H1 (cell line): ENCODE measurements around the gene SRCIN1. TPM values are rescaled to one million over a fixed set of nuclear protein-coding genes. Genes with fewer than 3 reads are reported as not detected.

Experiments
- CTCF ChIA-PET: fragments of 300-600 bp; sonication (Branson Sonifier 250); formaldehyde crosslinking; loops from one replicate; lab custom pipeline; 2021; ENCODE audit not compliant: partially characterized antibody; lab: Charles Lee
- POLR2A ChIA-PET: fragments of 300-600 bp; sonication (Branson Sonifier 250); formaldehyde crosslinking; loops from one replicate; lab custom pipeline; 2021; ENCODE audit warnings: inconsistent platforms; ENCODE audit not compliant: partially characterized antibody; lab: Charles Lee
- DNase-seq, 2 experiments: peaks; one replicate each; pipeline versions ENCODE4 v3.0.0 to v3.0.0-alpha.2; 2010 to 2022; ENCODE audit warnings: low spot score in 2 of 2, low read depth in 1 of 2, mixed read lengths in 1 of 2
- FAIRE-seq: peaks from 2 replicates; lab custom pipeline; 2011; peaks lifted over from hg19 to GRCh38; lab: Jason Lieb, UNC
- H2AFZ ChIP-seq: 2 replicates; pipeline ENCODE4 v1.8.1; 2012; ENCODE audit warnings: low read length, inconsistent platforms
- H2AK5ac ChIP-seq: 2 replicates; pipeline ENCODE4 v1.6.1; 2013; ENCODE audit warnings: low read depth, low read length
- H2BK120ac ChIP-seq: replicated peaks from 2 replicates; pipeline ENCODE3; 2013; ENCODE audit warnings: low read depth, low read length, inconsistent platforms
- H2BK12ac ChIP-seq: 2 replicates; pipeline ENCODE4 v1.6.1; 2013; ENCODE audit warnings: low read depth, low read length
- H2BK15ac ChIP-seq: 2 replicates; pipeline ENCODE4 v1.6.1; 2013; ENCODE audit warnings: low read length
- H2BK20ac ChIP-seq: 2 replicates; pipeline ENCODE4 v1.6.1; 2013; ENCODE audit warnings: low read length
- H2BK5ac ChIP-seq: 2 replicates; pipeline ENCODE4 v1.6.1; 2013; ENCODE audit warnings: low read depth, low read length
- H3K14ac ChIP-seq: 2 replicates; pipeline ENCODE4 v1.6.1; 2013; ENCODE audit warnings: inconsistent platforms; ENCODE audit not compliant: insufficient read length
- H3K18ac ChIP-seq: 2 replicates; pipeline ENCODE4 v1.6.1; 2013; ENCODE audit warnings: low read length; ENCODE audit errors: extremely low read depth
- H3K23ac ChIP-seq: 2 replicates; pipeline ENCODE4 v1.6.1; 2013; ENCODE audit warnings: inconsistent platforms; ENCODE audit not compliant: insufficient read length
- H3K23me2 ChIP-seq: 2 replicates; pipeline ENCODE4 v1.6.1; 2013; ENCODE audit warnings: low read depth, low read length
- H3K27ac ChIP-seq: 2 replicates; pipeline ENCODE4 v1.6.1; 2011; ENCODE audit warnings: low read depth, low read length, inconsistent platforms
- H3K27me3 ChIP-seq, 4 experiments: replicated peaks in 1 of 4; 1 replicate in 1 of 4; 2 replicates in 3 of 4; pipeline versions ENCODE4 v1.6.1 to v1.8.1; 2011 to 2013; ENCODE audit warnings: low read length in 3 of 4, mild to moderate bottlenecking in 3 of 4, inconsistent platforms in 2 of 4, mixed read lengths in 2 of 4, moderate library complexity in 1 of 4; ENCODE audit not compliant: control insufficient read depth in 3 of 4, insufficient read depth in 3 of 4; ENCODE audit errors: extremely low read depth in 1 of 4
- H3K36me3 ChIP-seq, 4 experiments: 2 replicates each; pipeline versions ENCODE4 v1.6.1 to v1.8.1; 2011 to 2013; ENCODE audit warnings: mild to moderate bottlenecking in 4 of 4, low read length in 3 of 4, moderate library complexity in 2 of 4, control low read depth in 1 of 4, inconsistent platforms in 1 of 4; ENCODE audit not compliant: insufficient read depth in 4 of 4, control insufficient read depth in 2 of 4
- H3K4ac ChIP-seq: replicated peaks from 2 replicates; pipeline ENCODE3; 2013; ENCODE audit warnings: low read length, low read depth, mixed read lengths, inconsistent platforms; ENCODE audit not compliant: insufficient read length
- H3K4me1 ChIP-seq, 4 experiments: replicated peaks in 1 of 4; 1 replicate in 1 of 4; 2 replicates in 3 of 4; pipeline versions ENCODE4 v1.6.1 to v1.8.1; 2011 to 2013; ENCODE audit warnings: low read length in 3 of 4, inconsistent platforms in 2 of 4, mixed read lengths in 1 of 4; ENCODE audit not compliant: insufficient read depth in 4 of 4, control insufficient read depth in 3 of 4
- H3K4me2 ChIP-seq, 2 experiments: 2 replicates each; pipeline versions ENCODE4 v1.6.1 to v1.8.1; 2011 to 2013; ENCODE audit warnings: low read depth in 2 of 2, low read length in 2 of 2, control low read depth in 1 of 2, inconsistent platforms in 1 of 2, mild to moderate bottlenecking in 1 of 2; ENCODE audit not compliant: insufficient read depth in 1 of 2
- H3K4me3 ChIP-seq, 4 experiments: fragments of 200-600, 300-600 bp in 1 of 4; sonication (generic), shearing (Covaris generic), sonication (Bioruptor Twin) in 1 of 4; 2 replicates each; pipeline versions ENCODE4 v1.5.1 to v1.8.1; 2011 to 2016; ENCODE audit warnings: low read length in 4 of 4, low read depth in 3 of 4, control low read depth in 2 of 4, inconsistent platforms in 2 of 4, mild to moderate bottlenecking in 2 of 4, mixed read lengths in 1 of 4, moderate library complexity in 1 of 4; ENCODE audit not compliant: insufficient read depth in 2 of 4; ENCODE audit errors: extremely low read depth in 1 of 4
- H3K56ac ChIP-seq: replicated peaks from 2 replicates; pipeline ENCODE3; 2013; ENCODE audit warnings: low read depth, mild to moderate bottlenecking, mixed read lengths, low read length, inconsistent platforms; ENCODE audit not compliant: insufficient read length
- H3K79me1 ChIP-seq: 2 replicates; pipeline ENCODE4 v1.6.1; 2013; ENCODE audit warnings: low read depth, low read length, control low read depth
- H3K79me2 ChIP-seq, 2 experiments: 2 replicates each; pipeline versions ENCODE4 v1.6.1 to v1.8.1; 2012 to 2013; ENCODE audit warnings: low read length in 2 of 2, mild to moderate bottlenecking in 2 of 2, inconsistent platforms in 1 of 2; ENCODE audit not compliant: insufficient read depth in 2 of 2, control insufficient read depth in 1 of 2
- H3K9ac ChIP-seq, 4 experiments: replicated peaks in 1 of 4; 1 replicate in 1 of 4; 2 replicates in 3 of 4; pipeline versions ENCODE4 v1.6.1 to v1.8.1; 2011 to 2013; ENCODE audit warnings: low read depth in 3 of 4, low read length in 3 of 4, control low read depth in 2 of 4, mild to moderate bottlenecking in 2 of 4, moderate library complexity in 2 of 4, inconsistent platforms in 1 of 4; ENCODE audit errors: extremely low read depth in 1 of 4
- H3K9me3 ChIP-seq, 2 experiments: 2 replicates each; pipeline versions ENCODE4 v1.6.1 to v1.8.1; 2012 to 2013; ENCODE audit warnings: mild to moderate bottlenecking in 2 of 2, moderate library complexity in 2 of 2, control low read depth in 1 of 2, inconsistent platforms in 1 of 2, low read depth in 1 of 2, low read length in 1 of 2, mixed read lengths in 1 of 2; ENCODE audit not compliant: insufficient read depth in 2 of 2
- H4K20me1 ChIP-seq, 2 experiments: replicated peaks in 1 of 2; 2 replicates each; pipeline versions ENCODE3 to v1.8.1; 2011 to 2013; ENCODE audit warnings: inconsistent platforms in 2 of 2, low read length in 2 of 2, mild to moderate bottlenecking in 1 of 2; ENCODE audit not compliant: insufficient read depth in 2 of 2, control insufficient read depth in 1 of 2
- H4K5ac ChIP-seq: 2 replicates; pipeline ENCODE4 v1.6.1; 2013; ENCODE audit warnings: low read length, low read depth, mixed read lengths, inconsistent platforms; ENCODE audit not compliant: insufficient read length
- H4K8ac ChIP-seq: 2 replicates; pipeline ENCODE4 v1.8.0; 2013; ENCODE audit warnings: mild to moderate bottlenecking, moderate library complexity, low read length, inconsistent platforms; ENCODE audit not compliant: insufficient read depth; ENCODE audit errors: extremely low read depth
- H4K91ac ChIP-seq: replicated peaks from 2 replicates; pipeline ENCODE3; 2013; ENCODE audit warnings: low read length, mixed read lengths, inconsistent platforms; ENCODE audit not compliant: insufficient read length
- CBX8 ChIP-seq: fragments of 300-800, 300-1000 bp; sonication (generic); IDR thresholded peaks from 2 replicates; pipeline ENCODE4 v1.7.1; 2016; ENCODE audit warnings: low read depth, low read length, borderline replicate concordance
- CEBPB ChIP-seq: IDR thresholded peaks from 2 replicates; pipeline ENCODE4 v1.6.1; 2012; ENCODE audit warnings: low read depth, low read length
- CHD1 ChIP-seq: IDR thresholded peaks from 2 replicates; pipeline ENCODE4 v1.6.1; 2012; ENCODE audit warnings: low read depth, low read length, improper control_type of control experiment
- EP300 ChIP-seq, 2 experiments: IDR thresholded peaks; 1 replicate in 1 of 2; 2 replicates in 1 of 2; pipeline ENCODE4 v1.6.1; 2011 to 2012; ENCODE audit warnings: low read depth in 2 of 2, low read length in 2 of 2, mild to moderate bottlenecking in 2 of 2, borderline replicate concordance in 1 of 2, inconsistent platforms in 1 of 2, moderate library complexity in 1 of 2
- POLR2A ChIP-seq, 2 experiments: IDR thresholded peaks; 1 replicate in 1 of 2; 2 replicates in 1 of 2; pipeline ENCODE4 v1.6.1; 2011; ENCODE audit warnings: low read depth in 2 of 2, low read length in 2 of 2, mild to moderate bottlenecking in 2 of 2; ENCODE audit errors: control extremely low read depth in 1 of 2
- RAD21 ChIP-seq, 2 experiments: IDR thresholded peaks in 1 of 2; conservative IDR thresholded peaks in 1 of 2; 2 replicates each; pipeline ENCODE4 v1.6.1; 2011; ENCODE audit warnings: low read depth in 2 of 2, low read length in 2 of 2, improper control_type of control experiment in 1 of 2, inconsistent platforms in 1 of 2, mild to moderate bottlenecking in 1 of 2, moderate library complexity in 1 of 2
- SAP30 ChIP-seq: fragments of 300-600 bp; sonication (generic); IDR thresholded peaks from 2 replicates; pipeline ENCODE4 v1.7.1; 2012; ENCODE audit warnings: low read length, moderate library complexity, mild to moderate bottlenecking, inconsistent platforms; ENCODE audit not compliant: insufficient read depth, insufficient replicate concordance
- SP1 ChIP-seq: IDR thresholded peaks from 2 replicates; pipeline ENCODE4 v1.6.1; 2011; ENCODE audit warnings: low read depth, low read length
- TCF12 ChIP-seq: IDR thresholded peaks from 2 replicates; pipeline ENCODE4 v1.6.1; 2011; ENCODE audit warnings: low read depth, mild to moderate bottlenecking, low read length
- whole genome bisulfite sequencing, 2 experiments: shearing (Covaris generic) in 1 of 2; methylation state at CpG; one replicate each; pipeline versions ENCODE4 v1.1.6 to v1.1.7; 2013 to 2015; ENCODE audit warnings: low lambda C conversion rate in 2 of 2, mixed read lengths in 2 of 2, inconsistent platforms in 1 of 2, low coverage in 1 of 2, missing lambda C conversion rate in 1 of 2; ENCODE audit not compliant: insufficient replicate concordance in 2 of 2, insufficient coverage in 1 of 2, insufficient read length in 1 of 2; ENCODE audit errors: extremely low coverage in 1 of 2, missing lambda C conversion rate in 1 of 2; 5-methylcytosine and 5-hydroxymethylcytosine counted together
- polyA plus RNA-seq, 7 experiments: library from polyadenylated mRNA; depleted of rRNA in 3 of 7; stranded (reverse) in 5 of 7; unstranded in 2 of 7; fragments of >200 nt in 5 of 7; fragments of 200-250 nt in 2 of 7; gene quantifications; 1 replicate in 5 of 7; 2 replicates in 1 of 7; 4 replicates in 1 of 7; pipeline versions ENCODE4 v1.2.1 to v1.2.3, GENCODE V29; 2011 to 2013; ENCODE audit warnings: missing spikeins in 2 of 7, mixed read lengths in 2 of 7
- total RNA-seq: library from RNA; stranded (reverse); fragmentation: NEBNext Ultra II Directional; extraction: Animal tissue kit (Norgen Biotek cat#: 25700); gene quantifications from 2 replicates; pipeline ENCODE4 v1.2.1, GENCODE V29; 2021
- TF ChIP-seq, protein P1 (sequence below): IDR thresholded peaks from 2 replicates; pipeline ENCODE4 v1.6.1; 2012; ENCODE audit warnings: inconsistent platforms

Gene SRCIN1
- total and polyA plus RNA-seq, 2 of the 8 experiments (the other 6 are each of a cell fraction or from before 2014, with no cell fraction given), result 2.8 to 3.8 TPM

DNA sequence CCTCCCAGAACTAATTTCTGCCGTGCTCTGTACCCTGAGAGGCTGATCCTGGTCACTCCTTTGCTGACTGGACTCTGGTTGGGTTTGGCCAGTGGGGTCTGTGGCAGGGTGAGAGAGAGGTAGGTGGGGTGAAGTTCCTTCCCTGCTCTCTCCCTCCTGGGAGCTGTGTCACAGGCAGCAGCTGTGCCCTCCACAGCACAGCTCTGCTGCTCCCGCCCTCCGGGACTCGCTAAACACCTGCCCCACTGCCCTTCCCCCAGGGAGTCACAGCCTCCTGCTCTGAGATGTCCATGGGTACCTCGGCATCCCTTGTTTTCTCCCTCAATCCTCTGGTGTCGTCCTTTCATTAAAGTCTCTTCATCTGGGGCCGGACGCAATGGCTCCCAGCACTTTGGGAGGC, 66.4 kb downstream of the SRCIN1 start:
- Histone ChIP-seq H2BK15ac (no peak overlapping the region; the same call in 1 of the 2 replicates), H3K18ac (no peak overlapping the region), H3K23ac (no peak overlapping the region), H3K9me3 (no peaks in the 10 kb centered on the region), H4K20me1 (peaks cover 1 to 2% of the 10 kb centered on the region in 2 experiments), H3K79me1 (no peaks in the 10 kb centered on the region), H4K8ac (no peak overlapping the region; the same call in 1 of the 2 replicates), H4K91ac (no peak overlapping the region), H2BK120ac (no peak overlapping the region), H2AK5ac (no peak overlapping the region), H3K4me1 (peaks cover 0 to 2% (median under 1%) of the 10 kb centered on the region in 4 experiments; a peak in 2 of 7 replicates), H3K27ac (no peak overlapping the region), H2BK12ac (no peak overlapping the region), H3K4me3 (no peak overlapping the region), H2AFZ (no peak overlapping the region), H3K23me2 (no peaks in the 10 kb centered on the region), H4K5ac (no peak overlapping the region), H3K4me2 (no peak overlapping the region), H2BK5ac (no peak overlapping the region), H3K4ac (no peak overlapping the region), H3K27me3 (peaks cover 0 to 4% (median 1%) of the 10 kb centered on the region in 4 experiments; a peak in 1 of 7 replicates), H3K36me3 (no peaks in the 10 kb centered on the region), H3K14ac (no peak overlapping the region), H3K79me2 (no peaks in the 10 kb centered on the region), H2BK20ac (no peak overlapping the region), H3K9ac (no peak overlapping the region), H3K56ac (no peak overlapping the region)
- ChIA-PET CTCF (interaction anchor here (0.6 to 38.1 kb wide), 10 partner anchors 13 to 207 kb away, joined by 3 to 914 read pairs (median 4); partner anchors contain the start of gene SRCIN1), POLR2A (interaction anchor here (0.6 kb wide), 1 partner anchor 27 kb away, joined by 3 read pairs; no protein-coding TSS in a partner anchor)
- DNase-seq (no peak), FAIRE-seq (no peak)
- 85% methylated on average over 8 of the region's 8 CpGs; no CpG with 5 or more reads in 1 of the 2 experiments for WGBS, 2 experiments
- TF ChIP-seq EP300 (IDR thresholded peaks at IDR 0.05; ENCODE audit: borderline replicate concordance in 1 of 2, low read depth in 2 of 2, low read length in 2 of 2) (no peak), TCF12 (no peak), SAP30 (no peak), CBX8 (no peak), POLR2A (IDR thresholded peaks at IDR 0.05; ENCODE audit: control extremely low read depth in 1 of 2, low read depth in 2 of 2, low read length in 2 of 2) (no peak), CHD1 (no peak), CEBPB (no peak), SP1 (no peak), RAD21 (IDR thresholded peaks at IDR 0.05 in 1 of 2, conservative IDR thresholded peaks at IDR 0.05 in 1 of 2; ENCODE audit: low read depth in 2 of 2, low read length in 2 of 2) (no peak)
- TF ChIP-seq, protein P1, sequence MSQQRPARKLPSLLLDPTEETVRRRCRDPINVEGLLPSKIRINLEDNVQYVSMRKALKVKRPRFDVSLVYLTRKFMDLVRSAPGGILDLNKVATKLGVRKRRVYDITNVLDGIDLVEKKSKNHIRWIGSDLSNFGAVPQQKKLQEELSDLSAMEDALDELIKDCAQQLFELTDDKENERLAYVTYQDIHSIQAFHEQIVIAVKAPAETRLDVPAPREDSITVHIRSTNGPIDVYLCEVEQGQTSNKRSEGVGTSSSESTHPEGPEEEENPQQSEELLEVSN, result no peak
